PFSK-1 (cell line): ENCODE results near the gene VDAC2.

Source experiments
- FOXP2 ChIP-seq: optimal IDR thresholded peaks from 2 replicates; pipeline ENCODE3; 2011; ENCODE audit warnings: borderline replicate concordance, control low read depth, inconsistent platforms; ENCODE audit not compliant: insufficient read depth; ENCODE audit errors: extremely low read length, extremely low read depth
- POLR2AphosphoS5 ChIP-seq: IDR thresholded peaks from 2 replicates; pipeline ENCODE4 v1.6.1; 2012; ENCODE audit warnings: low read depth, mild to moderate bottlenecking, control low read depth, low read length, moderate library complexity
- REST ChIP-seq, 2 experiments: IDR thresholded peaks; 2 replicates each; pipeline versions ENCODE4 v1.6.1 to v1.8.0; 2011 to 2012; ENCODE audit warnings: low read depth in 2 of 2, low read length in 2 of 2, control low read depth in 1 of 2, inconsistent platforms in 1 of 2, mild to moderate bottlenecking in 1 of 2, moderate library complexity in 1 of 2; ENCODE audit not compliant: insufficient read depth in 1 of 2
- SIN3A ChIP-seq: IDR thresholded peaks from 2 replicates; pipeline ENCODE4 v1.6.1; 2012; ENCODE audit warnings: mild to moderate bottlenecking, low read length, moderate library complexity, borderline replicate concordance; ENCODE audit not compliant: insufficient read depth
- TAF1 ChIP-seq: IDR thresholded peaks from 2 replicates; pipeline ENCODE4 v1.6.1; 2012; ENCODE audit warnings: low read length, control low read depth, borderline replicate concordance; ENCODE audit not compliant: insufficient read depth

GRCh38 chr10:75233444-75234016 is 22.9 kb downstream of the VDAC2 start:
- TF ChIP-seq POLR2AphosphoS5, result no peak
- no peak for TF ChIP-seq TAF1
- TF ChIP-seq REST (IDR thresholded peaks at IDR 0.05; ENCODE audit: insufficient read depth in 1 of 2, low read depth in 2 of 2, low read length in 2 of 2), result no peak
- TF ChIP-seq SIN3A, result no peak
- no peak for TF ChIP-seq FOXP2
